ENCODE data around the gene CEP85L. TPM values are rescaled to one million over a fixed set of nuclear protein-coding genes. Genes with fewer than 3 reads are reported as not detected.

The CEP85L gene
- polyA plus RNA-seq, 1 experiment: 7.4 TPM

- H3K9me3 ChIP-seq (ENCODE audit: control insufficient read depth, insufficient read depth, low read length): no peaks in the 10 kb centered on the region
- ChIA-PET CTCF (interaction anchor here (0.7 kb wide), 1 partner anchor 15 kb away, joined by 3 read pairs; no protein-coding TSS in a partner anchor), POLR2A (no interaction called here)
- DNase-seq (ENCODE audit: low read depth, low spot score): no peak
- TF ChIP-seq, protein P1, sequence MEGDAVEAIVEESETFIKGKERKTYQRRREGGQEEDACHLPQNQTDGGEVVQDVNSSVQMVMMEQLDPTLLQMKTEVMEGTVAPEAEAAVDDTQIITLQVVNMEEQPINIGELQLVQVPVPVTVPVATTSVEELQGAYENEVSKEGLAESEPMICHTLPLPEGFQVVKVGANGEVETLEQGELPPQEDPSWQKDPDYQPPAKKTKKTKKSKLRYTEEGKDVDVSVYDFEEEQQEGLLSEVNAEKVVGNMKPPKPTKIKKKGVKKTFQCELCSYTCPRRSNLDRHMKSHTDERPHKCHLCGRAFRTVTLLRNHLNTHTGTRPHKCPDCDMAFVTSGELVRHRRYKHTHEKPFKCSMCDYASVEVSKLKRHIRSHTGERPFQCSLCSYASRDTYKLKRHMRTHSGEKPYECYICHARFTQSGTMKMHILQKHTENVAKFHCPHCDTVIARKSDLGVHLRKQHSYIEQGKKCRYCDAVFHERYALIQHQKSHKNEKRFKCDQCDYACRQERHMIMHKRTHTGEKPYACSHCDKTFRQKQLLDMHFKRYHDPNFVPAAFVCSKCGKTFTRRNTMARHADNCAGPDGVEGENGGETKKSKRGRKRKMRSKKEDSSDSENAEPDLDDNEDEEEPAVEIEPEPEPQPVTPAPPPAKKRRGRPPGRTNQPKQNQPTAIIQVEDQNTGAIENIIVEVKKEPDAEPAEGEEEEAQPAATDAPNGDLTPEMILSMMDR (IDR thresholded peaks at IDR 0.05; ENCODE audit: low read depth, low read length): no peak
- H3K27me3 ChIP-seq (ENCODE audit: control insufficient read depth, insufficient read depth, low read length): no peaks in the 10 kb centered on the region
- no peak overlapping the region for H3K27ac ChIP-seq (ENCODE audit: low read depth, low read length)
- H3K4me3 ChIP-seq (ENCODE audit: low read depth, low read length): no peak overlapping the region
These were observed 114.9 kb downstream of the CEP85L start for GRCh38 chr6:118536478-118536877.

GRCh38 chr6:118535176-118535844 lies 116.1 kb downstream of the CEP85L start:
- Histone ChIP-seq H3K27ac (ENCODE audit: low read depth, low read length) (no peak overlapping the region), H3K27me3 (ENCODE audit: control insufficient read depth, insufficient read depth, low read length) (no peaks in the 10 kb centered on the region), H3K9me3 (ENCODE audit: control insufficient read depth, insufficient read depth, low read length) (no peaks in the 10 kb centered on the region), H3K4me3 (ENCODE audit: low read depth, low read length) (no peak overlapping the region)
- CTCF ChIA-PET: no interaction called here
- TF ChIP-seq, protein P1 (IDR thresholded peaks at IDR 0.05; ENCODE audit: low read depth, low read length): no peak
- no peak for DNase-seq (ENCODE audit: low read depth, low spot score)
- POLR2A ChIA-PET: no interaction called here

DNA sequence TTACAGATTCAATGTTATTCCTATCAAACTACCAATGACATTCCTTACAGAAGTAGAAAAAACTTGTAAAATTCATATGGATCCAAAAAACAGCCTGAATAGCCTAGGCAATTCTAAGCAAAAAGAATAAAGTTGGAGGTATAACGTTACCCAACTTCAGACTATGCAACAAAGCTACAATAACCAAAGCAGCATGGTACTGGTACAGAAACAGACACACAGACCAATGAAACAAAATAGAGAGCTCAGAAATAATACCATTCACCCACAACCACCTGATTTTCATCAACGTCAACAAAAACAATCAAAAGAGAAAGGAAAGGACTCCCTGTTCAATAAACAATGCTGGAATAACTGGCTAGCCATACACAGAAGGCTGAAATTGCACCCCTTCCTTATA lies 120.4 kb downstream of the CEP85L start:
- ChIA-PET CTCF (no interaction called here), POLR2A (interaction anchor here (0.6 kb wide), 1 partner anchor 22 kb away, joined by 3 read pairs; no protein-coding TSS in a partner anchor)
- TF ChIP-seq, protein P1 (IDR thresholded peaks at IDR 0.05; ENCODE audit: low read depth, low read length): no peak
- no peak for DNase-seq (ENCODE audit: low read depth, low spot score)
- no peaks in the 10 kb centered on the region for H3K9me3 ChIP-seq (ENCODE audit: control insufficient read depth, insufficient read depth, low read length)
- H3K4me3 ChIP-seq (ENCODE audit: low read depth, low read length): no peak overlapping the region
- H3K27ac ChIP-seq (ENCODE audit: low read depth, low read length): no peak overlapping the region
- H3K27me3 ChIP-seq (ENCODE audit: control insufficient read depth, insufficient read depth, low read length): no peaks in the 10 kb centered on the region

- Histone ChIP-seq H3K27me3 (ENCODE audit: control insufficient read depth, insufficient read depth, low read length) (no peaks in the 10 kb centered on the region), H3K4me3 (ENCODE audit: low read depth, low read length) (no peak overlapping the region), H3K27ac (ENCODE audit: low read depth, low read length) (no peak overlapping the region), H3K9me3 (ENCODE audit: control insufficient read depth, insufficient read depth, low read length) (no peaks in the 10 kb centered on the region)
- ChIA-PET POLR2A (no interaction called here), CTCF (no interaction called here)
- TF ChIP-seq, protein P1 (IDR thresholded peaks at IDR 0.05; ENCODE audit: low read depth, low read length): no peak
- DNase-seq (ENCODE audit: low read depth, low spot score): no peak
These were observed 121.6 kb downstream of the CEP85L start for GRCh38 chr6:118529756-118530155.

- no peaks in the 10 kb centered on the region for H3K27me3 ChIP-seq (ENCODE audit: control insufficient read depth, insufficient read depth, low read length)
- no peak for DNase-seq (ENCODE audit: low read depth, low spot score)
- TF ChIP-seq, protein P1 (IDR thresholded peaks at IDR 0.05; ENCODE audit: low read depth, low read length): no peak
- H3K27ac ChIP-seq (ENCODE audit: low read depth, low read length): no peak overlapping the region
- no peaks in the 10 kb centered on the region for H3K9me3 ChIP-seq (ENCODE audit: control insufficient read depth, insufficient read depth, low read length)
- H3K4me3 ChIP-seq (ENCODE audit: low read depth, low read length): no peak overlapping the region
- ChIA-PET CTCF (interaction anchor here (1.0 to 1.9 kb wide), 2 partner anchors 20 to 245 kb away, joined by 3 to 9 read pairs; no protein-coding TSS in a partner anchor), POLR2A (no interaction called here)
These were observed 123.3 kb downstream of the CEP85L start for GRCh38 chr6:118528129-118528528.
